ENCODE results near the gene TRIM47.

TRIM47 gene

GRCh38 chr17:75910699-75911098, 32.3 kb upstream of the TRIM47 start:
- no peak overlapping the region for H2BK5ac ChIP-seq (ENCODE audit: low read length)
- no peak overlapping the region for H3K4ac ChIP-seq (ENCODE audit: low read depth, low read length)
- no peaks in the 10 kb centered on the region for H3K36me3 ChIP-seq (ENCODE audit: control insufficient read depth, insufficient read depth, low read length)
- H2AK5ac ChIP-seq (ENCODE audit: low read length): no peak overlapping the region
- H3K23ac ChIP-seq (ENCODE audit: low read length): no peak overlapping the region
- no peak overlapping the region for H3K4me3 ChIP-seq (ENCODE audit: low read length)
- H3K79me2 ChIP-seq (ENCODE audit: control insufficient read depth, insufficient read depth, low read length): no peaks in the 10 kb centered on the region
- H3K56ac ChIP-seq (ENCODE audit: low read length): peak overlapping the region; percentile 52
- no peaks in the 10 kb centered on the region for H3K27me3 ChIP-seq (ENCODE audit: insufficient read depth, low read length, poor library complexity)
- peak overlapping the region; percentile 13 for H3K9ac ChIP-seq (ENCODE audit: low read length)
- H4K8ac ChIP-seq (ENCODE audit: low read depth, low read length): no peak overlapping the region
- DNase-seq: peak; percentile 69
- no CpG with 5 or more reads among the region's 6 CpGs for WGBS (ENCODE audit: extremely low coverage, insufficient coverage, low lambda C conversion rate)
- H3K4me2 ChIP-seq (ENCODE audit: low read length): no peak overlapping the region
- no peak overlapping the region for H3K27ac ChIP-seq (ENCODE audit: low read depth, low read length)
- H4K5ac ChIP-seq (ENCODE audit: low read length): no peak overlapping the region
- H3K79me1 ChIP-seq (ENCODE audit: low read length): no peaks in the 10 kb centered on the region
- H2BK120ac ChIP-seq (ENCODE audit: low read depth, low read length): no peak overlapping the region
- no peak overlapping the region for H3K18ac ChIP-seq (ENCODE audit: low read length)
- H3K4me1 ChIP-seq (ENCODE audit: control insufficient read depth, low read depth, low read length): no peaks in the 10 kb centered on the region
- H2BK15ac ChIP-seq (replicated peaks; ENCODE audit: low read depth): no peak overlapping the region

- no peak overlapping the region for H3K9ac ChIP-seq (ENCODE audit: low read length)
- no peak overlapping the region for H4K5ac ChIP-seq (ENCODE audit: low read length)
- no peak overlapping the region for H3K27ac ChIP-seq (ENCODE audit: low read depth, low read length)
- H3K4me1 ChIP-seq (ENCODE audit: control insufficient read depth, low read depth, low read length): no peaks in the 10 kb centered on the region
- no peak overlapping the region for H2BK5ac ChIP-seq (ENCODE audit: low read length)
- no peak overlapping the region for H3K18ac ChIP-seq (ENCODE audit: low read length)
- no peak overlapping the region for H3K4ac ChIP-seq (ENCODE audit: low read depth, low read length)
- H3K4me3 ChIP-seq (ENCODE audit: low read length): no peak overlapping the region
- H3K23ac ChIP-seq (ENCODE audit: low read length): no peak overlapping the region
- no peak overlapping the region for H3K4me2 ChIP-seq (ENCODE audit: low read length)
- H4K8ac ChIP-seq (ENCODE audit: low read depth, low read length): no peak overlapping the region
- DNase-seq: no peak
- H3K27me3 ChIP-seq (ENCODE audit: insufficient read depth, low read length, poor library complexity): no peaks in the 10 kb centered on the region
- H3K36me3 ChIP-seq (ENCODE audit: control insufficient read depth, insufficient read depth, low read length): no peaks in the 10 kb centered on the region
- no peak overlapping the region for H2BK120ac ChIP-seq (ENCODE audit: low read depth, low read length)
- H3K56ac ChIP-seq (ENCODE audit: low read length): no peak overlapping the region
- no CpG with 5 or more reads among the region's 11 CpGs for WGBS (ENCODE audit: extremely low coverage, insufficient coverage, low lambda C conversion rate)
- H3K79me2 ChIP-seq (ENCODE audit: control insufficient read depth, insufficient read depth, low read length): no peaks in the 10 kb centered on the region
- no peak overlapping the region for H2BK15ac ChIP-seq (replicated peaks; ENCODE audit: low read depth)
- no peaks in the 10 kb centered on the region for H3K79me1 ChIP-seq (ENCODE audit: low read length)
- H2AK5ac ChIP-seq (ENCODE audit: low read length): no peak overlapping the region
These were observed 31.5 kb upstream of the TRIM47 start for GRCh38 chr17:75909812-75910274.

GRCh38 chr17:75909051-75909811, 30.9 kb upstream of the TRIM47 start:
- no peak for DNase-seq
- no peak overlapping the region for H2AK5ac ChIP-seq (ENCODE audit: low read length)

GRCh38 chr17:75908201-75908600, 29.8 kb upstream of the TRIM47 start:
- Histone ChIP-seq H3K4me1 (ENCODE audit: control insufficient read depth, low read depth, low read length) (no peaks in the 10 kb centered on the region), H3K4me2 (ENCODE audit: low read length) (no peak overlapping the region), H3K27ac (ENCODE audit: low read depth, low read length) (no peak overlapping the region), H3K79me2 (ENCODE audit: control insufficient read depth, insufficient read depth, low read length) (peaks cover 5% of the 10 kb centered on the region), H3K23ac (ENCODE audit: low read length) (no peak overlapping the region), H3K9ac (ENCODE audit: low read length) (no peak overlapping the region), H3K56ac (ENCODE audit: low read length) (peak overlapping the region; percentile 5), H3K36me3 (ENCODE audit: control insufficient read depth, insufficient read depth, low read length) (no peaks in the 10 kb centered on the region), H3K4me3 (ENCODE audit: low read length) (no peak overlapping the region), H2BK15ac (replicated peaks; ENCODE audit: low read depth) (no peak overlapping the region), H2BK120ac (ENCODE audit: low read depth, low read length) (no peak overlapping the region), H4K5ac (ENCODE audit: low read length) (no peak overlapping the region), H2BK5ac (ENCODE audit: low read length) (no peak overlapping the region), H3K4ac (ENCODE audit: low read depth, low read length) (no peak overlapping the region), H3K27me3 (ENCODE audit: insufficient read depth, low read length, poor library complexity) (no peaks in the 10 kb centered on the region), H3K79me1 (ENCODE audit: low read length) (peaks cover 2% of the 10 kb centered on the region), H2AK5ac (ENCODE audit: low read length) (no peak overlapping the region), H4K8ac (ENCODE audit: low read depth, low read length) (no peak overlapping the region), H3K18ac (ENCODE audit: low read length) (no peak overlapping the region)
- peak; percentile 42 for DNase-seq
- WGBS (ENCODE audit: extremely low coverage, insufficient coverage, low lambda C conversion rate): no CpG with 5 or more reads among the region's 6 CpGs

More at GRCh38 chr17:75909051-75909811, 30.9 kb upstream of the TRIM47 start:
- Histone ChIP-seq H3K18ac (ENCODE audit: low read length) (no peak overlapping the region), H3K36me3 (ENCODE audit: control insufficient read depth, insufficient read depth, low read length) (no peaks in the 10 kb centered on the region), H3K4ac (ENCODE audit: low read depth, low read length) (no peak overlapping the region), H2BK5ac (ENCODE audit: low read length) (no peak overlapping the region), H3K4me1 (ENCODE audit: control insufficient read depth, low read depth, low read length) (no peaks in the 10 kb centered on the region), H3K27me3 (ENCODE audit: insufficient read depth, low read length, poor library complexity) (no peaks in the 10 kb centered on the region), H4K8ac (ENCODE audit: low read depth, low read length) (no peak overlapping the region), H3K56ac (ENCODE audit: low read length) (no peak overlapping the region), H3K79me2 (ENCODE audit: control insufficient read depth, insufficient read depth, low read length) (peaks cover under 1% of the 10 kb centered on the region), H2BK15ac (replicated peaks; ENCODE audit: low read depth) (no peak overlapping the region), H3K9ac (ENCODE audit: low read length) (no peak overlapping the region), H3K27ac (ENCODE audit: low read depth, low read length) (no peak overlapping the region), H3K79me1 (ENCODE audit: low read length) (no peaks in the 10 kb centered on the region), H3K4me3 (ENCODE audit: low read length) (no peak overlapping the region), H2BK120ac (ENCODE audit: low read depth, low read length) (no peak overlapping the region), H3K4me2 (ENCODE audit: low read length) (no peak overlapping the region), H3K23ac (ENCODE audit: low read length) (no peak overlapping the region), H4K5ac (ENCODE audit: low read length) (no peak overlapping the region)
- WGBS (ENCODE audit: extremely low coverage, insufficient coverage, low lambda C conversion rate): no CpG with 5 or more reads among the region's 14 CpGs

- WGBS (ENCODE audit: extremely low coverage, insufficient coverage, low lambda C conversion rate): no CpG with 5 or more reads among the region's 10 CpGs
- H3K27ac ChIP-seq (ENCODE audit: low read depth, low read length): no peak overlapping the region
These were observed 27.9 kb upstream of the TRIM47 start for GRCh38 chr17:75906143-75906884.

More at GRCh38 chr17:75906143-75906884, 27.9 kb upstream of the TRIM47 start:
- peaks cover 2% of the 10 kb centered on the region for H3K79me1 ChIP-seq (ENCODE audit: low read length)
- peak overlapping the region; percentile 38 for H2AK5ac ChIP-seq (ENCODE audit: low read length)
- no peak overlapping the region for H2BK120ac ChIP-seq (ENCODE audit: low read depth, low read length)
- H2BK15ac ChIP-seq (replicated peaks; ENCODE audit: low read depth): no peak overlapping the region
- H3K36me3 ChIP-seq (ENCODE audit: control insufficient read depth, insufficient read depth, low read length): peaks cover 4% of the 10 kb centered on the region
- H3K23ac ChIP-seq (ENCODE audit: low read length): no peak overlapping the region
- no peaks in the 10 kb centered on the region for H3K27me3 ChIP-seq (ENCODE audit: insufficient read depth, low read length, poor library complexity)
- H3K4me3 ChIP-seq (ENCODE audit: low read length): no peak overlapping the region
- peaks cover 5% of the 10 kb centered on the region for H3K79me2 ChIP-seq (ENCODE audit: control insufficient read depth, insufficient read depth, low read length)
- no peak overlapping the region for H4K8ac ChIP-seq (ENCODE audit: low read depth, low read length)
- peak overlapping the region; percentile 49 for H3K56ac ChIP-seq (ENCODE audit: low read length)
- no peak overlapping the region for H4K5ac ChIP-seq (ENCODE audit: low read length)
- H3K4me1 ChIP-seq (ENCODE audit: control insufficient read depth, low read depth, low read length): no peaks in the 10 kb centered on the region
- H3K4me2 ChIP-seq (ENCODE audit: low read length): no peak overlapping the region
- H3K4ac ChIP-seq (ENCODE audit: low read depth, low read length): no peak overlapping the region
- DNase-seq: no peak
- H3K18ac ChIP-seq (ENCODE audit: low read length): no peak overlapping the region
- no peak overlapping the region for H2BK5ac ChIP-seq (ENCODE audit: low read length)
- H3K9ac ChIP-seq (ENCODE audit: low read length): no peak overlapping the region
